ENCODE measurements around the gene MAML3. TPM values are rescaled to one million over a fixed set of nuclear protein-coding genes. Genes with fewer than 3 reads are reported as not detected.

Gene MAML3
- total RNA-seq, 6 experiments from 2014 or later = 1.2 to 1.9 (median 1.6) TPM

DNA sequence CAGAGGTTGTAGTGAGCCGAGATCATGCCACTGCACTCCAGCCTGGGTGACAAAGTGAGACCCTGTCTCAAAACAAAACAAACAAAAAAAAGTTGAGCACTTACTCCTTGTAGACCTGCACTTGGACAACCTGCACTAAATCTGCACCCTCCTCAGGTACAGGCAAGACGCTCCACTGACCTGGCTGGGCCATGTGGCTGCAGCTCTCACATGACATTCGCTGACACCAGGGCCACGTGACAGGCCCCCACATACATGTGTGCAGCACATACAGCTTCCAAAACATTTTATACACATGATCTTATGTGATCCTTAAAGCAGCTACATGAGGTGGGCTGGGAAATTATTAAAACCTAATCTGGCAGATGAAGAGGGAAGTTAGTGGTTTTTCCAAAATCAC, 425.8 kb downstream of the MAML3 start:
- no peaks in the 10 kb centered on the region for H3K36me3 Mint-ChIP-seq (ENCODE audit: low read depth)
- no peak overlapping the region for H3K4me3 Mint-ChIP-seq
- H3K4me1 Mint-ChIP-seq (ENCODE audit: low read depth) = no peaks in the 10 kb centered on the region
- TF ChIP-seq, protein P1, sequence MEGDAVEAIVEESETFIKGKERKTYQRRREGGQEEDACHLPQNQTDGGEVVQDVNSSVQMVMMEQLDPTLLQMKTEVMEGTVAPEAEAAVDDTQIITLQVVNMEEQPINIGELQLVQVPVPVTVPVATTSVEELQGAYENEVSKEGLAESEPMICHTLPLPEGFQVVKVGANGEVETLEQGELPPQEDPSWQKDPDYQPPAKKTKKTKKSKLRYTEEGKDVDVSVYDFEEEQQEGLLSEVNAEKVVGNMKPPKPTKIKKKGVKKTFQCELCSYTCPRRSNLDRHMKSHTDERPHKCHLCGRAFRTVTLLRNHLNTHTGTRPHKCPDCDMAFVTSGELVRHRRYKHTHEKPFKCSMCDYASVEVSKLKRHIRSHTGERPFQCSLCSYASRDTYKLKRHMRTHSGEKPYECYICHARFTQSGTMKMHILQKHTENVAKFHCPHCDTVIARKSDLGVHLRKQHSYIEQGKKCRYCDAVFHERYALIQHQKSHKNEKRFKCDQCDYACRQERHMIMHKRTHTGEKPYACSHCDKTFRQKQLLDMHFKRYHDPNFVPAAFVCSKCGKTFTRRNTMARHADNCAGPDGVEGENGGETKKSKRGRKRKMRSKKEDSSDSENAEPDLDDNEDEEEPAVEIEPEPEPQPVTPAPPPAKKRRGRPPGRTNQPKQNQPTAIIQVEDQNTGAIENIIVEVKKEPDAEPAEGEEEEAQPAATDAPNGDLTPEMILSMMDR (IDR thresholded peaks at IDR 0.05) = no peak
- H3K9me3 Mint-ChIP-seq = no peaks in the 10 kb centered on the region
- peaks cover 5% of the 10 kb centered on the region for H3K27me3 Mint-ChIP-seq (ENCODE audit: insufficient read depth)
- no peak for DNase-seq
- no peak overlapping the region for H3K27ac Mint-ChIP-seq

DNA sequence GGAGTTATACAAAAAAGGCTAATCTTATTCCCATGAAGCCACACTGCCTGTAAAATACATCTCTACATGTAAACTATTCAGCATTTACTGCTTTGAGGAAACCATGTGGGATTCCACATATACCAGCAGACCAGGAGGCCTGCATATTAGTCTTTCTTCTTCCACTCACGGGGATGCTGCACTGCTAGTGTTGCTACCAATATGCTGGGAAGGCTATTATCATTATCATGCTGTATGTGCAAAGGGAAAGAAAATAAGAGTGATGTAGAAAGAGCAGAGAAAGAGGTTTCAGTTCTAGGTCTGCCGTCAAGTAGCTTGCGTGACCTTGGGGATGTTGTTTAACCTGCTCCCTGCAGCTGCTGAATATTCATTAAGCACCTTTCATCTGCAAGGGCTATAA, 427.4 kb downstream of the MAML3 start:
- Mint-ChIP-seq H3K27me3 (ENCODE audit: insufficient read depth) (peaks cover 5% of the 10 kb centered on the region), H3K4me3 (no peak overlapping the region), H3K36me3 (ENCODE audit: low read depth) (no peaks in the 10 kb centered on the region), H3K9me3 (no peaks in the 10 kb centered on the region), H3K27ac (no peak overlapping the region), H3K4me1 (ENCODE audit: low read depth) (no peaks in the 10 kb centered on the region)
- TF ChIP-seq, protein P1 (IDR thresholded peaks at IDR 0.05) = no peak
- no peak for DNase-seq

DNA sequence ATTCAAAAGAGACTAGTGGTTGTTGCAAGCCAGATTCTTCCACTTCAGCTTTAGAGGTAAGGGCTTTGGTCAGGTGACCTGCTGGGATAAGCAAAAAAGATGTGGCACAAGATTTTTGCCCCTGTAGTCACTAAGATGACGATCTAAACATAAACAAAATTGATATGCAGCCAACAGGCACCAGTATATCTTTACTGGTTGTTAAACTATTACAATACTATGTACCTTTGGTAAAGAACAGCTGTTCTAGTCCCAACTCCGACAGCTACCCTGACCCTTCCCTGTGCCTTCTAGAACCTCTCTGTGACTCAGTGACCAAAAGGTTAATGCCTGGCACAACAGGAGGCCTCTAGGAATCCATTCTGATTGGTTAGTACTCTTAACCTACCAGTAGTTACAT, 428.7 kb downstream of the MAML3 start:
- H3K27me3 Mint-ChIP-seq (ENCODE audit: insufficient read depth) = peaks cover 5% of the 10 kb centered on the region
- H3K4me3 Mint-ChIP-seq = no peak overlapping the region
- no peak overlapping the region for H3K27ac Mint-ChIP-seq
- TF ChIP-seq, protein P1 (IDR thresholded peaks at IDR 0.05) = no peak
- no peaks in the 10 kb centered on the region for H3K9me3 Mint-ChIP-seq
- H3K4me1 Mint-ChIP-seq (ENCODE audit: low read depth) = no peaks in the 10 kb centered on the region
- DNase-seq = no peak
- H3K36me3 Mint-ChIP-seq (ENCODE audit: low read depth) = no peaks in the 10 kb centered on the region

DNA sequence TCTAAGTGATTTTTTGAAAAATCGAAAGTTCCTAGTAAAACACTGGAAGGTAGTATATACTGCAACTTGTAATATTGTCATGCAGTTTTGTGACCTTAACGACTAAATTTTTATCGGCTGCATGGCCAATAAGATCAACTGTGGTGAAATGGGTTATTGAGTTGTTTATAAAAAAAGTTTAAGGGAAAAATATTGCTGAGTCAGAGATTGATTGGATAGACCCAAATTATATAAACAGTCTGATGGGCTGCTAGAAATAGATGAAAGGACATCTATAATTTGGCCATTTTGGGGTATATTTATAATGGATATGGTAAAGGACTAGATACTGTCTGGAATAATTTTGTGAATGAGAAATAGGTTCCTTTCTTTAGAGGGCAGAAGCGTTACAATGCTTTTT, 432.2 kb downstream of the MAML3 start:
- Mint-ChIP-seq H3K36me3 (ENCODE audit: low read depth) (no peaks in the 10 kb centered on the region), H3K4me3 (no peak overlapping the region), H3K27me3 (ENCODE audit: insufficient read depth) (peaks cover 3% of the 10 kb centered on the region), H3K27ac (no peak overlapping the region), H3K9me3 (no peaks in the 10 kb centered on the region), H3K4me1 (ENCODE audit: low read depth) (no peaks in the 10 kb centered on the region)
- DNase-seq = no peak
- TF ChIP-seq, protein P1 (IDR thresholded peaks at IDR 0.05) = no peak

DNA sequence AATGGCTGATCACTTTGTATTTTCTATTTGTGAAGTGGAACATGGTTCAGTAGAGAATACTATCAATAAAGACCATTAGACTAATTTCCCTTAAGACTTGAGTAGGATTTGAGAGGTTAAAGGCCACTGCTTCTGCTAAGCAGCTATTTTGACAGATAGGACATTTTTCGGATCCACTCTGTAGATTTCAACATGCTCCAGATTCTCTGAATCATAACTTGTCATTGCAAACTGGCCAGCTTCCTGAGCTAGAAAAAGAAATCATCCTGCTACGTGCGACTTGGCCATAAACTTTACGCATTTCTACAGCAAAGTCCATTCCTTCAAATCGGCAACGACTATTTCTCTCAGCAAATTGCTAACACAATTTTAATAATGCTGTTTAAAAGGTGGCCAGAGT, 433.2 kb downstream of the MAML3 start:
- H3K9me3 Mint-ChIP-seq = no peaks in the 10 kb centered on the region
- no peak overlapping the region for H3K4me3 Mint-ChIP-seq
- no peaks in the 10 kb centered on the region for H3K36me3 Mint-ChIP-seq (ENCODE audit: low read depth)
- TF ChIP-seq, protein P1 (IDR thresholded peaks at IDR 0.05) = no peak
- no peak for DNase-seq
- H3K27me3 Mint-ChIP-seq (ENCODE audit: insufficient read depth) = peaks cover 3% of the 10 kb centered on the region; the same call in 1 of the 2 replicates
- no peak overlapping the region for H3K27ac Mint-ChIP-seq
- H3K4me1 Mint-ChIP-seq (ENCODE audit: low read depth) = no peaks in the 10 kb centered on the region

Measured in HFFc6 (cell line).